ENCODE results near the gene MCUR1.

Gene MCUR1

DNA sequence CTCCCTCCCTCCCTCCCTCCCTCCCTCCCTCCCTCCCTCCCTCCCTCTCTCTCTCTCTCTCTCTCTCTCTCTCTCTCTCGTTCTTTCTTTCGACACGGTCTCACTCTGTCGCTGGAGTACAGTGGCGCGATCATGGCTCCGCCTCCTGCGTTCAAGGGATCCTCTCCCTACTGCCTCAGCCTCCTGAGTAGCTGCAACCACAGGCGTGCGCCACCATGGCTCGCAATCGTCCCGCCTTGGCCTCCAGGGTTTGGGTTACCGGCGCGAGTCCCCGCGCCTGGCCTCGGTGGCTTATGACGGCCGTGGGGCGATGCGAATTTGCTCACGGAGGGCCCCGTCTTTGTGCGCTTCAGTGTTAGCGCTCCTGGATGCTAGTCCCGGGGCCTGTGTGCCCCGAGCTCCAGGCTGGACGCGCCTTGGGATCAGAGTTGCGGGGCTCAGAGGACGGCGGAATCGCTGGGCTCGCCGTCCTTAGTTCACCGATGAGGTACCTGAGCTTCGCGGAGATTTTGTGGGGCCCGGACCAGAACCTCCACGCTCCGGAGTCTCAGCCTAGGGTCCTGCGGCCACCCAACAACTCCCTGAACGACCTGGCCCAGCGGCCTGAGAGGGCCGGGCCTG, 45.2 kb downstream of the MCUR1 start:
- no peak overlapping the region for H3K4me3 ChIP-seq (ENCODE audit: low read depth, low read length)
- TF ChIP-seq CTCF (IDR thresholded peaks at IDR 0.05; ENCODE audit: insufficient read depth, low read length, missing control alignments) = no peak
- POLR2A ChIA-PET = no interaction called here
- no peak for DNase-seq (ENCODE audit: low read depth, low spot score)
- CTCF ChIA-PET = interaction anchor here (1.8 kb wide), 1 partner anchor 20 kb away, joined by 4 read pairs; no protein-coding TSS in a partner anchor

GRCh38 chr6:13767121-13767808, 47.1 kb downstream of the MCUR1 start:
- H3K4me3 ChIP-seq (ENCODE audit: low read depth, low read length) = peak overlapping the region; percentile 32; the same call in 1 of the 2 replicates
- no peak for DNase-seq (ENCODE audit: low read depth, low spot score)
- ChIA-PET POLR2A (no interaction called here), CTCF (no interaction called here)
- peak; percentile 2 for TF ChIP-seq CTCF (IDR thresholded peaks at IDR 0.05; ENCODE audit: insufficient read depth, low read length, missing control alignments)

- no peak for TF ChIP-seq CTCF (IDR thresholded peaks at IDR 0.05; ENCODE audit: insufficient read depth, low read length, missing control alignments)
- POLR2A ChIA-PET = interaction anchor here (1.5 kb wide), 1 partner anchor 151 kb away, joined by 4 read pairs; the partner anchor contains the start of gene NOL7
- CTCF ChIA-PET = interaction anchor here (1.9 kb wide), 1 partner anchor 141 kb away, joined by 4 read pairs; no protein-coding TSS in a partner anchor
- DNase-seq (ENCODE audit: low read depth, low spot score) = peak; percentile 28
- H3K4me3 ChIP-seq (ENCODE audit: low read depth, low read length) = no peak overlapping the region
Measured at GRCh38 chr6:13766201-13766634, 48.1 kb downstream of the MCUR1 start.

GRCh38 chr6:13765570-13765969, 48.8 kb downstream of the MCUR1 start:
- POLR2A ChIA-PET = interaction anchor here (1.5 kb wide), 1 partner anchor 150 kb away, joined by 4 read pairs; the partner anchor contains the start of gene NOL7
- H3K4me3 ChIP-seq (ENCODE audit: low read depth, low read length) = no peak overlapping the region
- DNase-seq (ENCODE audit: low read depth, low spot score) = no peak
- TF ChIP-seq CTCF (IDR thresholded peaks at IDR 0.05; ENCODE audit: insufficient read depth, low read length, missing control alignments) = no peak
- CTCF ChIA-PET = interaction anchor here (1.2 to 1.9 kb wide), 2 partner anchors 12 to 141 kb away, joined by 3 to 4 read pairs; no protein-coding TSS in a partner anchor

DNA sequence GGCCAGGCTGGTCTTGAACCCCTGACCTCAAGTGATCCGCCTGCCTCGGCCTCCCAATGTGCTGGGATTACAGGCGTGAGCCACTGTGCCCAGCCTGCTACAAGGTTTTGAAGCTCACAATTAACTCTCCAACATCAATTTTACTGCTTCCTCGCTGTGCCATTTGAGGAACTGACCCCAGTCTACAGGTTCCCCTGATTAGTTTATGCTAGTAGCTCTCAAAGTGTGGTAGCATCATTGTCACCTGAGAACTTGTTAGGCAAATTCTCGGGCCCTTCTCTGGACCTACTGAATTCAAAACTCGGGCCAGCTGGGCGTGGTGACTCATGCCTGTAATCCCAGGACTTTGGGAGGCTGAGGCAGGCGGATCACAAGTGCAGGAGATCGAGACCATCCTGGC, 49.4 kb downstream of the MCUR1 start:
- TF ChIP-seq CTCF (IDR thresholded peaks at IDR 0.05; ENCODE audit: insufficient read depth, low read length, missing control alignments) = no peak
- no peak for DNase-seq (ENCODE audit: low read depth, low spot score)
- POLR2A ChIA-PET = interaction anchor here (1.5 kb wide), 1 partner anchor 149 kb away, joined by 4 read pairs; the partner anchor contains the start of gene NOL7
- no peak overlapping the region for H3K4me3 ChIP-seq (ENCODE audit: low read depth, low read length)
- CTCF ChIA-PET = interaction anchor here (1.2 to 1.9 kb wide), 2 partner anchors 12 to 140 kb away, joined by 3 to 4 read pairs; no protein-coding TSS in a partner anchor

All from AG04449 (cell line).